CD14-positive monocyte (primary cell): ENCODE data around the gene EPHA3. TPM values are rescaled to one million over a fixed set of nuclear protein-coding genes. Genes with fewer than 3 reads are reported as not detected.

Experiments
- DNase-seq, 3 donors: peaks; one replicate each; pipeline ENCODE4 v3.0.0-alpha.2; 2011 to 2022
- H2AFZ ChIP-seq: 2 replicates; pipeline ENCODE4 v1.6.0; 2012; ENCODE audit warnings: mild to moderate bottlenecking, low read depth, low read length, inconsistent platforms; ENCODE audit not compliant: insufficient read depth, poor library complexity, severe bottlenecking
- H3K27ac ChIP-seq, 2 donors: 1 replicate in 1 of 2; 2 replicates in 1 of 2; pipeline ENCODE4 v1.5.1; 2012 to 2013; ENCODE audit warnings: low read length in 2 of 2, control low read depth in 1 of 2, inconsistent platforms in 1 of 2, low read depth in 1 of 2, mild to moderate bottlenecking in 1 of 2
- H3K27me3 ChIP-seq, 2 donors: one replicate each; pipeline versions ENCODE4 v1.6.0 to v1.6.1; 2011 to 2013; ENCODE audit warnings: low read length in 2 of 2; ENCODE audit not compliant: control insufficient read depth in 2 of 2, insufficient read depth in 2 of 2
- H3K36me3 ChIP-seq, 2 donors: replicated peaks in 1 of 2; 1 replicate in 1 of 2; 2 replicates in 1 of 2; pipeline versions ENCODE4 v1.5.1 to v1.6.1; 2012 to 2013; ENCODE audit warnings: low read length in 2 of 2, control low read depth in 1 of 2, inconsistent platforms in 1 of 2, mild to moderate bottlenecking in 1 of 2; ENCODE audit not compliant: insufficient read depth in 2 of 2, control insufficient read depth in 1 of 2
- H3K4me1 ChIP-seq, 2 donors: 1 replicate in 1 of 2; 2 replicates in 1 of 2; pipeline versions ENCODE4 v1.5.1 to v1.6.1; 2012 to 2013; ENCODE audit warnings: low read length in 2 of 2, control low read depth in 1 of 2, inconsistent platforms in 1 of 2, mild to moderate bottlenecking in 1 of 2, moderate library complexity in 1 of 2; ENCODE audit not compliant: insufficient read depth in 2 of 2, control insufficient read depth in 1 of 2
- H3K4me2 ChIP-seq: replicated peaks from 2 replicates; pipeline ENCODE3; 2012; ENCODE audit warnings: low read length, moderate library complexity, mild to moderate bottlenecking; ENCODE audit not compliant: poor library complexity, severe bottlenecking; ENCODE audit errors: extremely low read depth
- H3K4me3 ChIP-seq, 3 experiments: fragments of 200-600 bp in 1 of 3; sonication (generic) in 1 of 3; replicated peaks in 1 of 3; 1 replicate in 2 of 3; 2 replicates in 1 of 3; pipeline ENCODE4 v1.5.1; 2011 to 2013; ENCODE audit warnings: low read length in 3 of 3, mild to moderate bottlenecking in 3 of 3, control low read depth in 2 of 3, low read depth in 2 of 3, inconsistent platforms in 1 of 3, moderate library complexity in 1 of 3
- H3K79me2 ChIP-seq: 2 replicates; pipeline ENCODE4 v1.6.0; 2012; ENCODE audit warnings: mild to moderate bottlenecking, control low read depth, inconsistent platforms, low read length, moderate library complexity; ENCODE audit not compliant: insufficient read depth
- H3K9ac ChIP-seq: 2 replicates; pipeline ENCODE4 v1.6.0; 2017; ENCODE audit warnings: low read length, mild to moderate bottlenecking; ENCODE audit not compliant: insufficient read depth, poor library complexity, severe bottlenecking
- H3K9me3 ChIP-seq, 2 donors: replicated peaks in 1 of 2; 1 replicate in 1 of 2; 2 replicates in 1 of 2; pipeline versions ENCODE4 v1.5.1 to v1.6.1; 2012 to 2013; ENCODE audit warnings: low read length in 2 of 2, control low read depth in 1 of 2; ENCODE audit not compliant: control insufficient read depth in 1 of 2, insufficient read depth in 1 of 2
- H4K20me1 ChIP-seq: 2 replicates; pipeline ENCODE4 v1.6.0; 2012; ENCODE audit warnings: mild to moderate bottlenecking, low read length, control low read depth, moderate library complexity; ENCODE audit not compliant: insufficient read depth
- H3K27ac Mint-ChIP-seq, 7 donors: one replicate each; pipeline ENCODE4 v1.8.0; 2020; ENCODE audit warnings: mild to moderate bottlenecking in 7 of 7, mixed read lengths in 7 of 7, moderate library complexity in 6 of 7, inconsistent platforms in 2 of 7
- H3K27me3 Mint-ChIP-seq, 3 donors: one replicate each; pipeline ENCODE4 v1.8.0; 2021 to 2022; ENCODE audit warnings: low read depth in 3 of 3, mild to moderate bottlenecking in 3 of 3, mixed read lengths in 3 of 3, moderate library complexity in 3 of 3, inconsistent platforms in 1 of 3
- H3K36me3 Mint-ChIP-seq, 2 donors: one replicate each; pipeline ENCODE4 v1.8.0; 2020; ENCODE audit warnings: mixed read lengths in 2 of 2, inconsistent platforms in 1 of 2, mild to moderate bottlenecking in 1 of 2
- H3K4me1 Mint-ChIP-seq: one replicate; pipeline ENCODE4 v1.8.0; 2020; ENCODE audit warnings: mild to moderate bottlenecking, mixed read lengths
- H3K4me3 Mint-ChIP-seq, 2 donors: one replicate each; pipeline ENCODE4 v1.8.0; 2020; ENCODE audit warnings: mild to moderate bottlenecking in 2 of 2, mixed read lengths in 2 of 2, moderate library complexity in 1 of 2
- H3K9me3 Mint-ChIP-seq, 7 donors: one replicate each; pipeline ENCODE4 v1.8.0; 2020 to 2022; ENCODE audit warnings: mixed read lengths in 7 of 7, mild to moderate bottlenecking in 6 of 7, moderate library complexity in 6 of 7, inconsistent platforms in 2 of 7
- CTCF ChIP-seq: fragments of 200-600 bp; IDR thresholded peaks from one replicate; pipeline ENCODE4 v1.8.0; 2022; ENCODE audit warnings: antibody characterized with exemption, mild to moderate bottlenecking
- WGBS: methylation state at CpG from one replicate; pipeline ENCODE4 v1.1.5; 2013; ENCODE audit warnings: missing lambda C conversion rate; ENCODE audit not compliant: insufficient coverage; 5-methylcytosine and 5-hydroxymethylcytosine counted together
- intact Hi-C, 2 donors: fragments of 100-400 bp; cut with micrococcal nuclease; formaldehyde crosslinking; loops; one replicate each; pipeline versions ENCODE4 v1.15.0 to v1.15.1; 2023
- polyA plus RNA-seq, 3 donors: library from polyadenylated mRNA; depleted of rRNA in 1 of 3; unstranded in 2 of 3; stranded (reverse) in 1 of 3; fragments of 300-500 nt in 2 of 3; fragments of >200 nt in 1 of 3; fragmentation: Illumina TruSeq in 2 of 3; gene quantifications; 1 replicate in 2 of 3; 2 replicates in 1 of 3; pipeline ENCODE4 v1.2.3, GENCODE V29; 2012 to 2021

EPHA3 gene
- polyA plus RNA-seq, 3 donors, result not detected

DNA sequence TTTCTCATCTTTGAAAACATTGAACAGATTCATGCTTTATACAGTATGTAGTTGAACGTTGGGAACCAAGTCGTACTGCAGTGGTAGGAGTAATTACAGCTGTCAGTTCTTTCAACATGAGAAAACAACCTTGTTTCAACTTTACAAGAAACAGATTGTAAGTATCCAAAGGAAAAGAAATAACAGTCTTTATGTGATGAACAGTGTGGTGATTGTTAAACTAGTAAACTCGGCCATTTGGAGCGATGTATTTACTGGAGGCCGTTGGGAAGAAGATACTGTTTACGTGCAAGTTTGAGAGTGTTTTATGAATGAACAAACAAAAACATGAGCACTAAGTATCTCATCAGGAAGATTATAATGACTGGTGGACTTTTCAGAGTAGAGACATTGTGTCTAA is 48.4 kb downstream of the EPHA3 start:
- Histone ChIP-seq H3K36me3 (no peaks in the 10 kb centered on the region), H3K9ac (no peak overlapping the region), H4K20me1 (no peaks in the 10 kb centered on the region), H3K79me2 (no peaks in the 10 kb centered on the region), H3K27me3 (no peaks in the 10 kb centered on the region), H3K9me3 (no peaks in the 10 kb centered on the region), H3K4me2 (no peak overlapping the region), H3K27ac (no peak overlapping the region), H3K4me3 (no peak overlapping the region), H2AFZ (no peak overlapping the region), H3K4me1 (no peaks in the 10 kb centered on the region)
- intact Hi-C loops, result no loop called here
- 95% methylated on average over 3 of the region's 6 CpGs for WGBS
- Mint-ChIP-seq H3K4me1 (no peaks in the 10 kb centered on the region), H3K27ac (no peak overlapping the region), H3K9me3 (peaks cover 0 to 2% (median 0%) of the 10 kb centered on the region in 7 donors), H3K4me3 (no peak overlapping the region), H3K27me3 (peaks cover 0 to 1% (median 0%) of the 10 kb centered on the region in 3 donors), H3K36me3 (no peaks in the 10 kb centered on the region)
- no peak for TF ChIP-seq CTCF
- DNase-seq, result no peak

- H3K27ac ChIP-seq, result no peak overlapping the region
- no peaks in the 10 kb centered on the region for H3K36me3 Mint-ChIP-seq
- no peak overlapping the region for H3K4me3 Mint-ChIP-seq
- H3K27ac Mint-ChIP-seq, result no peak overlapping the region
- no peaks in the 10 kb centered on the region for H4K20me1 ChIP-seq
- no peak overlapping the region for H2AFZ ChIP-seq
- H3K4me1 Mint-ChIP-seq, result no peaks in the 10 kb centered on the region
- H3K4me3 ChIP-seq, result no peak overlapping the region
- H3K9me3 ChIP-seq, result no peaks in the 10 kb centered on the region
- H3K36me3 ChIP-seq, result no peaks in the 10 kb centered on the region
- H3K9me3 Mint-ChIP-seq, result peaks cover 0 to 2% (median 0%) of the 10 kb centered on the region in 7 donors
- no peak overlapping the region for H3K9ac ChIP-seq
- H3K4me2 ChIP-seq, result no peak overlapping the region
- intact Hi-C loops, result no loop called here
- peaks cover 0 to 1% (median 1%) of the 10 kb centered on the region in 3 donors for H3K27me3 Mint-ChIP-seq
- TF ChIP-seq CTCF, result no peak
- no peak for DNase-seq
- H3K27me3 ChIP-seq, result no peaks in the 10 kb centered on the region
- H3K79me2 ChIP-seq, result no peaks in the 10 kb centered on the region
- WGBS, result no CpG with 5 or more reads among the region's 3 CpGs
- no peaks in the 10 kb centered on the region for H3K4me1 ChIP-seq
Observed at GRCh38 chr3:89157575-89157974, 50.2 kb downstream of the EPHA3 start.
